Hepatocyte (in vitro differentiated cells): ENCODE data around the gene TRAPPC3. TPM values are rescaled to one million over a fixed set of nuclear protein-coding genes. Genes with fewer than 3 reads are reported as not detected.

Experiments
- DNase-seq: peaks from one replicate; pipeline ENCODE4 v3.0.0-alpha.2; 2016; ENCODE audit warnings: low spot score
- H2AFZ ChIP-seq: fragments of 200-600 bp; sonication (generic); 2 replicates; pipeline ENCODE4 v1.6.0; 2016; ENCODE audit warnings: antibody characterized with exemption, mild to moderate bottlenecking
- H3K27ac ChIP-seq: fragments of 200-600 bp; sonication (generic); 2 replicates; pipeline ENCODE4 v1.5.1; 2016; ENCODE audit warnings: mild to moderate bottlenecking
- H3K27me3 ChIP-seq: fragments of 200-600 bp; sonication (generic); 2 replicates; pipeline ENCODE4 v1.6.1; 2016
- H3K36me3 ChIP-seq: fragments of 200-600 bp; sonication (generic); replicated peaks from 2 replicates; pipeline ENCODE4 v1.5.1; 2016; ENCODE audit warnings: low read depth; ENCODE audit not compliant: insufficient read depth
- H3K4me1 ChIP-seq: fragments of 200-600 bp; sonication (generic); 2 replicates; pipeline ENCODE4 v1.5.1; 2016; ENCODE audit warnings: mild to moderate bottlenecking, moderate library complexity; ENCODE audit not compliant: insufficient read depth
- H3K4me2 ChIP-seq: fragments of 200-600 bp; sonication (generic); 2 replicates; pipeline ENCODE4 v1.6.0; 2016
- H3K4me3 ChIP-seq: fragments of 200-600 bp; sonication (generic); 2 replicates; pipeline ENCODE4 v1.5.1; 2016; ENCODE audit warnings: mild to moderate bottlenecking
- H3K79me2 ChIP-seq: fragments of 200-600 bp; sonication (generic); 2 replicates; pipeline ENCODE4 v1.6.0; 2017; ENCODE audit warnings: mild to moderate bottlenecking
- H3K9me2 ChIP-seq: fragments of 200-600 bp; sonication (generic); replicated peaks from 2 replicates; pipeline ENCODE4 v1.6.0; 2017; ENCODE audit warnings: mild to moderate bottlenecking; ENCODE audit not compliant: insufficient read depth
- H3K9me3 ChIP-seq: fragments of 200-600 bp; sonication (generic); 2 replicates; pipeline ENCODE4 v1.5.1; 2016; ENCODE audit warnings: low read depth, mild to moderate bottlenecking
- H4K20me1 ChIP-seq: fragments of 200-600 bp; sonication (generic); 2 replicates; pipeline ENCODE4 v1.6.0; 2016; ENCODE audit warnings: mild to moderate bottlenecking; ENCODE audit not compliant: insufficient read depth, poor library complexity, severe bottlenecking
- CTCF ChIP-seq: fragments of 200-600 bp; sonication (generic); IDR thresholded peaks from 2 replicates; pipeline ENCODE4 v1.5.1; 2016; ENCODE audit warnings: antibody characterized with exemption, mild to moderate bottlenecking; ENCODE audit not compliant: poor library complexity
- EZH2 ChIP-seq: fragments of 200-600 bp; sonication (generic); IDR thresholded peaks from 2 replicates; pipeline ENCODE4 v1.6.1; 2016; ENCODE audit warnings: antibody characterized with exemption, mild to moderate bottlenecking, borderline replicate concordance
- EZH2phosphoT487 ChIP-seq: fragments of 200-600 bp; sonication (generic); IDR thresholded peaks from one replicate; pipeline ENCODE4 v1.6.1; 2018; ENCODE audit warnings: antibody characterized with exemption, mild to moderate bottlenecking, low read depth, moderate library complexity; ENCODE audit not compliant: unreplicated experiment, severe bottlenecking
- WGBS: methylation state at CpG from one replicate; pipeline ENCODE4 v1.1.6; 2016; ENCODE audit warnings: low lambda C conversion rate; ENCODE audit errors: missing lambda C conversion rate; 5-methylcytosine and 5-hydroxymethylcytosine counted together
- polyA plus RNA-seq: library from polyadenylated mRNA; unstranded; fragments of >200 nt; fragmentation: Nextera tagmentation; extraction: Ambion mirVana; gene quantifications from 2 replicates; pipeline ENCODE4 v1.2.1, GENCODE V29; 2016
- total RNA-seq: library from RNA; depleted of rRNA; stranded (reverse); fragments of >200 nt; gene quantifications from 2 replicates; pipeline ENCODE4 v1.2.3, GENCODE V29; 2014

The TRAPPC3 gene
- total and polyA plus RNA-seq, 2 experiments from 2014 or later, result 128 to 131 TPM

- Histone ChIP-seq H3K4me2 (no peak overlapping the region), H3K79me2 (no peaks in the 10 kb centered on the region), H3K27ac (no peak overlapping the region), H3K36me3 (no peaks in the 10 kb centered on the region), H3K4me1 (peaks cover 22% of the 10 kb centered on the region), H3K9me3 (no peaks in the 10 kb centered on the region), H2AFZ (no peak overlapping the region), H3K27me3 (peaks cover 16% of the 10 kb centered on the region), H3K4me3 (no peak overlapping the region), H3K9me2 (no peaks in the 10 kb centered on the region), H4K20me1 (no peaks in the 10 kb centered on the region)
- TF ChIP-seq EZH2 (no peak), EZH2phosphoT487 (no peak), CTCF (no peak)
- no peak for DNase-seq
- WGBS, result 80% methylated on average over 9 of the region's 11 CpGs
These were observed 21.0 kb downstream of the TRAPPC3 start for GRCh38 chr1:36128126-36128904.

GRCh38 chr1:36126797-36127500 is 22.3 kb downstream of the TRAPPC3 start:
- no peaks in the 10 kb centered on the region for H3K9me2 ChIP-seq
- peaks cover 22% of the 10 kb centered on the region for H3K4me1 ChIP-seq
- TF ChIP-seq EZH2phosphoT487 (no peak), CTCF (no peak), EZH2 (no peak)
- H2AFZ ChIP-seq, result no peak overlapping the region
- no peak for DNase-seq
- H3K79me2 ChIP-seq, result no peaks in the 10 kb centered on the region
- WGBS, result 68% methylated on average over 5 of the region's 7 CpGs
- no peaks in the 10 kb centered on the region for H3K36me3 ChIP-seq
- no peaks in the 10 kb centered on the region for H4K20me1 ChIP-seq
- H3K4me3 ChIP-seq, result no peak overlapping the region
- H3K27ac ChIP-seq, result no peak overlapping the region
- H3K4me2 ChIP-seq, result peak overlapping the region; percentile 56
- peaks cover 21% of the 10 kb centered on the region for H3K27me3 ChIP-seq
- no peaks in the 10 kb centered on the region for H3K9me3 ChIP-seq

GRCh38 chr1:36126005-36126716 is 23.1 kb downstream of the TRAPPC3 start:
- Histone ChIP-seq H4K20me1 (no peaks in the 10 kb centered on the region), H2AFZ (no peak overlapping the region), H3K27ac (no peak overlapping the region), H3K4me3 (no peak overlapping the region), H3K4me1 (peaks cover 22% of the 10 kb centered on the region), H3K27me3 (peaks cover 21% of the 10 kb centered on the region), H3K9me2 (no peaks in the 10 kb centered on the region), H3K4me2 (peak overlapping the region; percentile 96), H3K79me2 (no peaks in the 10 kb centered on the region), H3K9me3 (no peaks in the 10 kb centered on the region), H3K36me3 (no peaks in the 10 kb centered on the region)
- TF ChIP-seq CTCF (no peak), EZH2phosphoT487 (no peak), EZH2 (no peak)
- WGBS, result 92% methylated on average over 17 of the region's 21 CpGs
- no peak for DNase-seq
